HG03342 (cell line): Measurements from ENCODE around the gene ANKRD22.

Source experiments
- ATAC-seq: cut with Tn5 transposase; IDR thresholded peaks from one replicate; pipeline ENCODE4 v1.9.1; 2021; ENCODE audit warnings: mild to moderate bottlenecking, moderate library complexity; ENCODE audit not compliant: unreplicated experiment

Gene ANKRD22

DNA sequence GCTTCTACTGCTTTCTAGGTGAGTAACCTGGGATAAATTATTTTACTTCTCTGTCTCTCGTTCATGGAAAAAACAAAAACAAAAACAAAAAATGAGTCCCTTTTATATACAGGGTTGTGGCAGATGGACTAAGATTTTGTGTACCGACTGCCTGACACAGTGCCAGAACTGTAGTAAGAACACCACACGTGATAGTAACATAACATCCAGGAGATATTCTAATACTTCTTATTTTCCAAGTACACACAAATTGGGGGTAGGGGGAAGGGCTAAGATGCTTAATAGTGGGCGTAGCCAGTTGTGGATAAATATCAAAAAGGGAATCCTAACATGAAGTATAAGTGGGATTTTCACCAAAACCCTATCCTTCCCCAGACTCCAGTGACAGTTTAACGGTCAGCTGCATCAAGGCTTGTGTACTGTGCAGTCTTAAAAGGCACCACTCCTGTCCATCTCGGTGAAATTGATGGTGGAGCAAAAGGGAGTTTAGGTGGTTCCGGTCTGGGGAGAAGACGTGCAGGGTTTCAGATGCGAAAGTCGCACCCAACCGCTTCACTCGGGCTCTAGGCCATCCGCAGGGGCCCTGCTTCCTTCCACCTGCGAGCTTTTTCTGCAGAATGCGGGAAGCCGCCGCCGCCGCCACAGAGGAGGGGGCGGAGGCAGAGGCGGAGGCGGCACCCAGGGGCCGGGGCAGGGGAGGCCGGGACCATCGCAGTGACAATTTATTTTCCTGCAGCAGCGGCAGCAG, 28.1 kb upstream of the ANKRD22 start, which contains the start of gene STAMBPL1:
Gene STAMBPL1, plus strand, starts transcription at position 712 of the 748 bp plus-strand sequence. CDS start 21,464 bp downstream, outside the sequence.
- ATAC-seq = peak; percentile 45

- ATAC-seq = no peak
Measured at GRCh38 chr10:88877298-88877697, 25.7 kb upstream of the ANKRD22 start.

GRCh38 chr10:88875081-88875480, 23.4 kb upstream of the ANKRD22 start:
- no peak for ATAC-seq

- ATAC-seq = no peak
Measured at GRCh38 chr10:88874281-88874680, 22.6 kb upstream of the ANKRD22 start.

DNA sequence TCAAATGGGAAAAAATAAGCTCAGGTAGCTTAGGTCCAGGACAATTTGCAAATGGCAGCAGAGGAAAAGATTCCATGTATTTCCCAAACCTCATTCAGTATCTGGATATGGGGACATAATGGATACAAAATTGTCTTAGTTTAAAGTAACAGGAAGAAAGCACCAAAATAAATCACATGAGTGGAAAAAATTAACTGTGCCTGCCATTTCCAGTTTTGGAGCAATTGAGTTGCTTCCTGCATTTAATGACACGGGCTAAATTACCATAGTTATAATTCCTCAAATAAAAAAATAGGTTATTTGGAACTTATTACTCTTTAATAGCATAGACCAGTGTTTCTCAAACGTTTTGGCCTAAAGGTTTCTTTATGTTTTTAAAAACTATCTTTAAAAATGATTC, 22.1 kb upstream of the ANKRD22 start:
- no peak for ATAC-seq

- peak; percentile 70 for ATAC-seq
Measured at GRCh38 chr10:88870089-88870488, 18.4 kb upstream of the ANKRD22 start.

DNA sequence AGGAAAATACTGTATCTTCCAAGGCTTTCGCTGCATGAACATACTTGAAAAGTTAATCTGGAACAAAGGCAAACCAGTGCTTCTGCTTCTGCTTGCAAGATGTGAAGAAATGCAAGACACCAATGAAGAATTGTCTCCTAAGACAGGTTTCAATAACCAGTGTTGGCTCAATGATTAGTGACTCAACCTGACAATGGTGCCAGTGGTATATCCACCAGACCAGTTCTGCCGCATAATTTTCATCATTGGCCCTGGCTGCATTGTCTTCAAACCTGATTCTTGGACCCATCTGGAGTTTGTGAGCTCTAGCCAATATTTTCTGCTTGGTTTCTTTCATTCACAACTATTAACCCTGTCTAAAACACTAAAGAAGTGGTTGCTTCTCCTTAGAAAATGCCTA, 14.8 kb upstream of the ANKRD22 start:
- no peak for ATAC-seq

DNA sequence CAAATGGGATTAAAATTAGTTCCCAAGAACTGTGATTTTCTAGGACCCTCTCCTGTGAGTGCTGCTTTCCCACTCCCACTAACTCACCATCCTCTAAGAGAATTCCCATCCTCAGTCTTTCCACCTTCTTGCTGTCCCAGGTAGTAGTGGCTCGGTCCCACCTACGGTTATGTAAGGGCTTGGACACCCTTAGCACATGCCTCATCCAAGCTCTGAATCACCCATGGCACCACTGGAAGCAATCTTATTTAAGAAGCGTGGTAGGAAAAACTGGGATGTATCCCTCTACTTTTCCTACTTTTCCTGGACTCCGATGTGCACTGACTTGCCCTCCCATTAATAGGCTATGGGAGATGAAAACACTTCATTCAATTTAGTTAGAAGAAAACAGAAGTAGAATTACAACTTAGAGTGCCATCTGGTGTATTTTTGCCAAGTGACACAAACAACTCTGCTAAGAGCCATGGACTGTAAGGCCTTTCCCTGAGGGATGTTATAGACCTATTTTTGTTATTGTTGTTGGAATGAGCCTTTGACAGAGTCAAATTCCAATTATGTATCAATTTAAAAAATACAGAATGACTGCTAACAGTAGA, 13.7 kb upstream of the ANKRD22 start:
- ATAC-seq = no peak

DNA sequence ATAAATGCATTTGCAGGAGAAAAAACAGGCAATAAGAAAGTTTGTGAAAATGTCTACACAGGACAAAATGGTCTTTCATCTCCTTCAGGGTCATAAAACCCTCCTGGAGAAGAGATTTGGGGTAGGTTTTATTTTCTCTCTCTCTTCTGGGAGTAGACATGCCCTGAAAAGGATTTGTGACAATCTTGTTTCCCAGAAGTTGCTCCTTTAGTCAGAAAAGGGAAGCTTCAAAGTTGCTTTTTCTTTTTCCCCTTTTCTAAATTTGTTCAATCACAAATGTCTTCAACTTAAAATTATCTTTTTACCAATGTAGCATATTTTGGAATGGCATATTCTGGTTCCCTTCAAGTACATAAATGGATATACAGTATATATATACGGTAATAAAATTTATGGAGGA, 9.4 kb upstream of the ANKRD22 start:
- no peak for ATAC-seq

GRCh38 chr10:88858491-88858890, 6.8 kb upstream of the ANKRD22 start:
- ATAC-seq = no peak

GRCh38 chr10:88857831-88858230, 6.2 kb upstream of the ANKRD22 start:
- ATAC-seq = no peak

DNA sequence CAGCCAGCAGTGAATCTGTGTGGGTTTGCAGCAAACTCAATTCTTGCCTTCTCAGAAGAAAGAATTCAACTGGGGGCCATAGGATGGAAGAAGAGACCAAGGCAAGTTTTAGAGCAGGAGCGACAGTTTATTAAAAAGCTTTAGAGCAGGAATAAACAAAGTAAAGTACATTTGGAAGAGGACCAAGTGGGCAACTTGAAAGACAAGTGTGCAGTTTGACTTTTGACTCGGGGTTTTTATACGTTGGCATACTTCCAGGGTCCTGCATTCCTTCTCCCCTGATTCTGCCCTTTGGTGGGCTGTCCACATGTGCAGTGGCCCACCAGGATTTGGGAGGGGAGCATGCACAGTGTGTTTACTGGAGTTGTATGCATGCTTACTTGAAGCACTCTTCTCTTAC, 3.0 kb upstream of the ANKRD22 start:
- no peak for ATAC-seq

GRCh38 chr10:88853155-88853881, 1.7 kb upstream of the ANKRD22 start:
- ATAC-seq = no peak

DNA sequence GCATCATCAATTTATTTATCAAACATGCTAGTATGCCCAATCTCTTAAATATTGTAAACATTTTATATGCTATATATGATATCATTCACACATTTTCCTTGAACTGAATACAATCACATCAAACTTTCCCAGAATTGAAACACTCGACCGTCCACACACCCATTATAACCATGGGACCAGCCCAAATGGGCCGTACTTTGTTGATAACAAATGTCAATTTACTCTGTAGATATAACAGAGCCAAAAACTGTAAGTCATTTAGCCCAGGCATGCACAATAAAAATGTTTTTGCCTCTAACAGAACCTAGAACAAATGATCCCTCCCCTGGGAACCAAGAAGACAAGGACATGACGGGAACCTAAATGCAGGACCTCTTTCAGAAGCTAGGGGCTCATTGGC, 683 bp upstream of the ANKRD22 start:
- ATAC-seq = no peak

DNA sequence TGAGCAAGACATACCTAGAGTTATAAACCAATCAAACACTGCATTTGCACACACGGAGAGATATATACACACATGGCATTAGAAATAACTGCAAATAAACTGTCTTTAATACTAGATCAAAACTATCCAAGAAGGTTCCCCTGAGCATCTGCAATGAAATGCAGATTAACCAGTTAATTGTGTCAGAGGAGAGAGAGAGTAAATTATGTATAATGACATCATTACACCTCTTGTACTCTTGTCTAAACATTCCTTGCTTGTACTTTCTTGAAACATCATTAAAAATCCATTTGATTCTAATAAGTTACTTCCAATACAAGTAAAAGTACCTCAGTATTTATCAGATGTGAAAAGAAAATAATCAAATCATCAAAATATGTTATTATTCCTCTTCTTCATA, 932 bp downstream of the ANKRD22 start:
- ATAC-seq = no peak

DNA sequence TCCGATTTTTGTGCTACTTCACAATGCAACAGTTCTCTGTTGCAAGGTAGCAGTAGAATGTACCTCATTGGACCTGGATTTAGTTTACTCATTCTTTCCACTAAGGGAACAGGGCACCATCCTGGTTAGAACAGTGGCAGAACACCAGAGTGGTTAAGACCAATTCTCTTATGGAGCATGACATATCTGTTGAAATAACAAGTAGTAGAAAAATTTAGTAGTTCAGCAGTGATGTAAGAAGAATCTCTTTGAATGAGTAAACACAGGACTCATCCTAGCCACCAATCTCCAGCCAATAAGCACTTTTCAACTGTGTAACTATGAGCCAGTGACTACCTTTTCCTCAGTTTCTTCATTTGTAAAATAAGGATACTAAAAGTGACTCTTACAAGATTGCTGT, 2.4 kb downstream of the ANKRD22 start:
- ATAC-seq = no peak

- ATAC-seq = no peak
Measured at GRCh38 chr10:88848499-88848898, 3.1 kb downstream of the ANKRD22 start.

DNA sequence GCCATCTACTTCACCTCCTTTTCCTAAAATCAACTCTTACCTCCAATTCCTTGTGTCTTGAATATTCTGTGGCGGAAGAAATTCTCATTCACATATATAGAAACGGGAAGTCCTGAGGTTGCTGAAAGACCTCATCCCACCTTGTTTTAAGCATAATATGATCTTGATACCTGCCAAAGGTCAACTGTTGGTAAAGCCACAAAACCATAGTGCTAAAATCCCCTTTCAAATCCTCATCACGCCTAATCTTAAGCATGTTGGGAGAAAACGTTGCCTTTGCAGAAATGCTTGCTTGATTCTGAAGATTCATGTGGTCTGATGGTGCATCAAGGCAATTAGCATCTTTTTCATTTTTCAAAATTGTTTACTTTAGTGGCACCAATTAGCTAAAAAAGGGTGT, 8.5 kb downstream of the ANKRD22 start:
- no peak for ATAC-seq

DNA sequence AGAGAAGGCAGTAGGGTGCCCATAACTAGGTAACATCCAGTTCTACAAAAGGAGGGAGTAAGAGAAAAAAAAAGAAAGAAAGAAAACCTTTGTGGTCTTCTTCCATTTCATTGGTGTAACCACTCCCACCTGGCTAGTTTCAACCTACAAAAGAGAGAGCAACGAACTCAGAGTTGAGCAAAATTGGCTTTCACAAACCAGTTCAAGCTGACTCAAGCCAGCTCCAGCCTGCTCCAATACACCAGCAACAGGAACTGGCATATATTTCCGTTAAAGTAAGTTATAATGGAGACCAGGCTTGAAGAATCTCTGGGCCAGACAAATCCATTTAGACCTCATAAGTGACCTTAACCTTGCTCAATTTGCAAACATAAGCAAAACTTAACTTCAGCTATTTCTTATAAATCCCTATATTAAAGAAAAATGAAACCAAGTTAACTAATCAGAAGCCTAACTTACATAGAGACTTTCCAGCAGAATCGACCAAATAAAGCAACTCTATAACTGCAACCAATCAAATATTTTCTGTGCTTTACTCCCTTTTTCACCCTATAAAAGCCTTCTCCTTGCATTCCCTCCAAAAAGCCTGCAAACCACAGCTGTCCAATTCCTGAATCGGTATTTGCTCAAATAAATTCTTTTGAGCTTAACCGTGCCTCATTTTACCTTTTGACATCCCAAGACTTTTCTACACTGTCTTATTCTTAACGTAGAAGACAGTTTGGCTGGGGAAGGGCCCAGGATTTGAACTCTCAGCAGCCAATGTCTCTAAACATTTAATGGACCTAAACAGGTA, 10.1 kb downstream of the ANKRD22 start:
- no peak for ATAC-seq

DNA sequence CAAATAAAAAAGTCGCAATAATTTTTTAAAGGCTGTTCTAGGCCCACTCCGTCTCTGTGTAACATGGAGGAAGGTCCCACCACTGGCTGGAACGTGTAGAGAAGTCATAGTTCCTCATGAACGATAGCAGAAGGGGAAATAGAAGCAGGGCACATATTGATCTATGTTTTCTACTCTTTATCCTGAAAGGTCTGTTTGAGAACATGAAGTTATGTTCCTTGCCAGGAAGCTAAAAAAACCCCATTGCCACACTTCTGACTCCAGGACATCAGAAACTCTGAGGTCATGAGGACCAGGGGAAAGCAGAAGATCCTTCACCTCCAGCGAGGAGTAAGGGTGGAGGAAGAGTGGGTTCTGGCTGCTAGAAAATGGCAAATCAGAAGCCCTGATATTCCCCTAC, 10.8 kb downstream of the ANKRD22 start:
- no peak for ATAC-seq

- no peak for ATAC-seq
Measured at GRCh38 chr10:88840104-88840503, 11.5 kb downstream of the ANKRD22 start.
